SU-DHL-6 (cell line): ENCODE measurements around the gene GRIK3.

ENCODE experiments used
- H2AFZ ChIP-seq: fragments of 200-600 bp; sonication (generic); 2 replicates; pipeline ENCODE4 v1.6.1; 2014; ENCODE audit warnings: low read depth, mild to moderate bottlenecking, moderate library complexity, mixed read lengths, antibody characterized with exemption, low read length; ENCODE audit not compliant: severe bottlenecking
- H3F3A ChIP-seq: fragments of 200-600 bp; shearing (Covaris generic); 2 replicates; pipeline ENCODE4 v1.6.0; 2016; ENCODE audit warnings: antibody characterized with exemption, mild to moderate bottlenecking; ENCODE audit not compliant: insufficient read depth
- H3K27ac ChIP-seq: fragments of 200-600 bp; sonication (generic); 2 replicates; pipeline ENCODE4 v1.5.1; 2016; ENCODE audit warnings: low read depth, mild to moderate bottlenecking, low read length, moderate library complexity, mixed read lengths
- H3K27me3 ChIP-seq: fragments of 200-600 bp; sonication (generic), shearing (Covaris generic); 2 replicates; pipeline ENCODE4 v1.6.0; 2014; ENCODE audit warnings: mild to moderate bottlenecking, low read length
- H3K36me3 ChIP-seq: fragments of 200-600 bp; sonication (generic); 2 replicates; pipeline ENCODE4 v1.6.1; 2014; ENCODE audit warnings: mild to moderate bottlenecking, low read length, mixed read lengths
- H3K4me2 ChIP-seq: fragments of 300-600, 200-600 bp; shearing (Covaris generic), sonication (generic); 2 replicates; pipeline ENCODE4 v1.6.0; 2014; ENCODE audit warnings: low read length, low read depth, mild to moderate bottlenecking; ENCODE audit not compliant: poor library complexity, severe bottlenecking
- H3K4me3 ChIP-seq: fragments of 200-600 bp; sonication (generic); 2 replicates; pipeline ENCODE4 v1.5.1; 2014; ENCODE audit warnings: antibody characterized with exemption, low read length, mild to moderate bottlenecking, mixed read lengths; ENCODE audit not compliant: insufficient read depth, poor library complexity, severe bottlenecking
- H3K79me2 ChIP-seq: fragments of 200-600 bp; sonication (generic); 2 replicates; pipeline ENCODE4 v1.6.1; 2014; ENCODE audit warnings: mild to moderate bottlenecking, low read length, moderate library complexity; ENCODE audit not compliant: insufficient read depth
- H3K9ac ChIP-seq: fragments of 200-600 bp; sonication (generic); 2 replicates; pipeline ENCODE4 v1.7.0; 2014; ENCODE audit warnings: mild to moderate bottlenecking, low read length
- H3K9me2 ChIP-seq: fragments of 200-600 bp; sonication (generic); replicated peaks from 2 replicates; pipeline ENCODE4 v1.6.1; 2014; ENCODE audit warnings: low read length; ENCODE audit not compliant: insufficient read depth
- H3K9me3 ChIP-seq: fragments of 200-600 bp; sonication (generic); 2 replicates; pipeline ENCODE4 v1.6.1; 2014; ENCODE audit warnings: low read length, mixed read lengths; ENCODE audit not compliant: insufficient read depth
- H4K20me1 ChIP-seq: fragments of 200-600 bp; sonication (generic); 2 replicates; pipeline ENCODE4 v1.6.1; 2014; ENCODE audit warnings: low read depth, mild to moderate bottlenecking, antibody characterized with exemption, low read length, moderate library complexity, mixed read lengths
- EZH2phosphoT487 ChIP-seq: fragments of 200-600 bp; sonication (generic), shearing (Covaris generic); conservative IDR thresholded peaks from 2 replicates; pipeline ENCODE4 v1.6.1; 2018; ENCODE audit warnings: mild to moderate bottlenecking, antibody characterized with exemption, low read length, moderate library complexity, mixed read lengths
- TF ChIP-seq, protein P1 (sequence below): fragments of 200-600 bp; sonication (generic); IDR thresholded peaks from one replicate; pipeline ENCODE4 v1.5.1; 2017; ENCODE audit warnings: antibody characterized with exemption, mild to moderate bottlenecking, low read length, moderate library complexity; ENCODE audit not compliant: insufficient read depth, poor library complexity, severe bottlenecking

GRIK3 gene

DNA sequence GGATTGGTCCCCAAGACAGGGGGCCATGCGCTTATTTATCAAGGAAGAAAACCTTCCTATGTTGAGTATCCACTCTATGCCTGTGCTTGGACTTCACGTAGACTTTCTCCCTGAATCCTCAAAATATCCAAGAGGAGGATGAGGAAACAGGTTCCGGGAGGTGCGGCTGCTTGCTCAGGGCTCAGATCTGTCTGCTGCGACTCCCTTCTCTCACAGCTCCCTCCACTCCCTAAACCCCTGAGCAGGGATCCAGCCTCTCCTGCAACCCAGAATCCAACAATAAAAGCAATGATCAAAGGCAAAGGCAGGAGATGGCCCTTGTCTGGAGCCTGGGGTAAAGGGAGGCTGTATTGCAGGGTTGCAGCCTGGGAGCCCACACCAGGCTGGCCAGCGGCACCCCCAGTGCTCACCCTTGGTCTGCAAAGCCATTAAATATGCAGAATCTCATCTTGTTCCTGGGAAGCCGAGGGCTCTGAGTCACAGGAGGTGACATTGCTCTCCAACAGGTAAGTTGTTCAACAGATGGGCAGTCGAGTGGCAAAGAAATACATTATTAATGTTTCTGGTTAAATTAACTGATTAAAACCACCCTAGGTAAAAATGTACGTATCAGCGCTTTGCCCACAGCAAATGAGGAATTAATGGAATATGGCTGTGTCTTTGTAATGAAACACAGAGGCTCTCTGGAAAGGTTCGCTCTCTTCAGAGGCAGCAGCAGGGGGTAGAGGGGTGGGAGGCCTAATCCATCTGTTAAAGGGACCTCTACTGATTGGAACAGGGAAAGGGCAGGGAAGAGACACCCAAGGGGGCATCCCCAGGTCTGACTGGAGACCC lies 111.5 kb downstream of the GRIK3 start:
- no peak overlapping the region for H3K27ac ChIP-seq
- no peaks in the 10 kb centered on the region for H3K9me3 ChIP-seq
- no peak overlapping the region for H3K4me2 ChIP-seq
- H3F3A ChIP-seq: no peaks in the 10 kb centered on the region
- no peak overlapping the region for H3K4me3 ChIP-seq
- H2AFZ ChIP-seq: no peak overlapping the region
- no peaks in the 10 kb centered on the region for H3K79me2 ChIP-seq
- TF ChIP-seq EZH2phosphoT487: no peak
- no peaks in the 10 kb centered on the region for H3K27me3 ChIP-seq
- no peaks in the 10 kb centered on the region for H4K20me1 ChIP-seq
- no peak overlapping the region for H3K9ac ChIP-seq
- no peaks in the 10 kb centered on the region for H3K36me3 ChIP-seq
- no peaks in the 10 kb centered on the region for H3K9me2 ChIP-seq

DNA sequence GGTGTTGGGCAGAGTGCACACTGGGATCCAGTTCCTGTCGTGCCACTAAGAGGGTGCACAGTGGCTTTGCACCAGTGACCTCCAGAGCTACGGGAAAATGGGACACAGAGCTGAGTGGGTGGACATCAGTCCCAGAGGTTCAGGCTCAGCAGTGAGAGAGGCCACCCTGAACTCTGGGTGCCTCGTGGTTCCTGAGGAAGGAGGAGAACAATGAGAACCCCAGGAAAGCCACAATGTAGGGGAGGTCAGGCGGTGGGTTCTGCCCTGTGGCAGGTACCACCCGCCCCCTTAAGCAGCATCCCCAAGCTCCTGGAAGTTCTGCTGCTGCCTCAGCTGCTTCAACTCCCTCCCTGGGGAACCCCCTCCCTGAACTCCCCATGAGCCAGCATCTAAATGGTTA lies 112.2 kb downstream of the GRIK3 start:
- no peaks in the 10 kb centered on the region for H4K20me1 ChIP-seq
- H3F3A ChIP-seq: no peaks in the 10 kb centered on the region
- H3K79me2 ChIP-seq: no peaks in the 10 kb centered on the region
- H3K36me3 ChIP-seq: no peaks in the 10 kb centered on the region
- H2AFZ ChIP-seq: no peak overlapping the region
- H3K4me2 ChIP-seq: no peak overlapping the region
- no peak overlapping the region for H3K27ac ChIP-seq
- no peaks in the 10 kb centered on the region for H3K9me2 ChIP-seq
- no peak overlapping the region for H3K9ac ChIP-seq
- H3K27me3 ChIP-seq: no peaks in the 10 kb centered on the region
- H3K9me3 ChIP-seq: no peaks in the 10 kb centered on the region
- TF ChIP-seq, protein P1, sequence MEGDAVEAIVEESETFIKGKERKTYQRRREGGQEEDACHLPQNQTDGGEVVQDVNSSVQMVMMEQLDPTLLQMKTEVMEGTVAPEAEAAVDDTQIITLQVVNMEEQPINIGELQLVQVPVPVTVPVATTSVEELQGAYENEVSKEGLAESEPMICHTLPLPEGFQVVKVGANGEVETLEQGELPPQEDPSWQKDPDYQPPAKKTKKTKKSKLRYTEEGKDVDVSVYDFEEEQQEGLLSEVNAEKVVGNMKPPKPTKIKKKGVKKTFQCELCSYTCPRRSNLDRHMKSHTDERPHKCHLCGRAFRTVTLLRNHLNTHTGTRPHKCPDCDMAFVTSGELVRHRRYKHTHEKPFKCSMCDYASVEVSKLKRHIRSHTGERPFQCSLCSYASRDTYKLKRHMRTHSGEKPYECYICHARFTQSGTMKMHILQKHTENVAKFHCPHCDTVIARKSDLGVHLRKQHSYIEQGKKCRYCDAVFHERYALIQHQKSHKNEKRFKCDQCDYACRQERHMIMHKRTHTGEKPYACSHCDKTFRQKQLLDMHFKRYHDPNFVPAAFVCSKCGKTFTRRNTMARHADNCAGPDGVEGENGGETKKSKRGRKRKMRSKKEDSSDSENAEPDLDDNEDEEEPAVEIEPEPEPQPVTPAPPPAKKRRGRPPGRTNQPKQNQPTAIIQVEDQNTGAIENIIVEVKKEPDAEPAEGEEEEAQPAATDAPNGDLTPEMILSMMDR: no peak
- TF ChIP-seq EZH2phosphoT487: no peak
- no peak overlapping the region for H3K4me3 ChIP-seq

DNA sequence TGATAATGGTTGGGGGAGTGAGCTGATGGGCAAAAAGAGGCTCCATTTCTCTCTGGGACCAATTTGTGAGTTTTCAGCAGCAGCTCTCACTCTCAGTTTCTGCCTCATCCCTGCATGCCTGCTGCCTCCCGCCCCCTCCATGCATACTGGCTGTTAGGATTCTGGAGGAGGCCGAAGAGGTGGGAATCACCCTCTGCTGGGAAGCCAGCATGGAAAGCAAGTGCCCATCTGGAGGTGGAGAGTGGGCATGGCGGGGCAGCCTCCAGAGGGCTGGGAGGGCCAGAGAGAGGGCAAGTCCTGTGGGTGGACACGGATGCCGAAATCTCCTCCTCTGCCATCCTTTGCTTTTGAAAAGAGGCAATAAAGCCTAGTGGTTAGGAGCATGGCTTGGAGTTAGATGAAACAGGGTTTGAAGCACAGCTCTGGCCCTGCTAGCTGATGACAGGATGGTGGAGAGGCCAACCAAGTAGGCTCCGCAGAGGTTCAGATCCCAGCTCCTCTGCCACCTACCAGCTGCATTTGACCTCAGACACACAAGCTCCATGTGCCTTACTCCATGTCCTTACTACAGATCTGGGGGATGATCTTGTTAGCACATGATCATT lies 113.4 kb downstream of the GRIK3 start:
- H3K9me2 ChIP-seq: no peaks in the 10 kb centered on the region
- H3K79me2 ChIP-seq: no peaks in the 10 kb centered on the region
- H2AFZ ChIP-seq: no peak overlapping the region
- H3K9me3 ChIP-seq: 0 out of 2 replicates have a peak, but pooled peaks cover 5% of the 10 kb centered on the region
- no peaks in the 10 kb centered on the region for H4K20me1 ChIP-seq
- no peak overlapping the region for H3K4me3 ChIP-seq
- TF ChIP-seq, protein P1: no peak
- TF ChIP-seq EZH2phosphoT487: no peak
- H3K27ac ChIP-seq: no peak overlapping the region
- H3K27me3 ChIP-seq: no peaks in the 10 kb centered on the region
- H3F3A ChIP-seq: no peaks in the 10 kb centered on the region
- no peak overlapping the region for H3K4me2 ChIP-seq
- no peak overlapping the region for H3K9ac ChIP-seq
- no peaks in the 10 kb centered on the region for H3K36me3 ChIP-seq

DNA sequence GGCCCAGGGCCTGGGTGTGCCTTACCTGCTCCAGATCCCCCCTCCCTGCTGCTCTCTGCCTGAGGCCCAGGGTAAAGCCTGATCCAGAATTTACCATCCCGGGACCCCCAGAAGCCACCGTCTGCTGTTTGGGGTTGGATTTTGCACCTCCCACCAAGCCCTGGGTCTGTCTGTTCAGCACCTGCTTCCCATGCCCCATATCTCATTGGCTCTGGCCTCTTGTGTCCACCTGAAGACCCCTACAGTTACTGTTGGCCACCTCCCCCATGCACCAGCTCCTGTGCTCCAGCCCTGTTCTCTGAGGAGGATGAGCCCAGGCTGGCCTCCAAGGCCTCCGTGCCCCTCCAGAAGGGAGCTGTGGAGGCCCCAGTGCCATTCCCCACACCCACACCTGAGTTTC lies 113.9 kb downstream of the GRIK3 start:
- Histone ChIP-seq H2AFZ (no peak overlapping the region), H3K79me2 (no peaks in the 10 kb centered on the region), H3K27ac (no peak overlapping the region), H3K9ac (no peak overlapping the region), H3K27me3 (no peaks in the 10 kb centered on the region), H3K4me2 (no peak overlapping the region), H4K20me1 (no peaks in the 10 kb centered on the region), H3K9me3 (peaks cover 10% of the 10 kb centered on the region; the same call in 1 of the 2 replicates), H3K9me2 (no peaks in the 10 kb centered on the region), H3K4me3 (no peak overlapping the region), H3K36me3 (no peaks in the 10 kb centered on the region), H3F3A (no peaks in the 10 kb centered on the region)
- TF ChIP-seq EZH2phosphoT487: no peak
- TF ChIP-seq, protein P1: no peak
